Neuronal stem cell (in vitro differentiated cells): ENCODE data around the gene IDE.

Experiments used
- DNase-seq: peaks from one replicate; pipeline ENCODE4 v3.0.0-alpha.2; 2013; ENCODE audit warnings: low spot score
- H2AFZ ChIP-seq: one replicate; pipeline ENCODE4 v1.6.1; 2013; ENCODE audit warnings: mild to moderate bottlenecking, low read length, inconsistent platforms
- H2AK5ac ChIP-seq: 2 replicates; pipeline ENCODE4 v1.6.1; 2013; ENCODE audit warnings: low read depth, mild to moderate bottlenecking, inconsistent platforms, low read length, moderate library complexity, mixed read lengths
- H2BK120ac ChIP-seq: 2 replicates; pipeline ENCODE4 v1.6.1; 2013; ENCODE audit warnings: low read depth, mild to moderate bottlenecking, inconsistent platforms, low read length, moderate library complexity, mixed read lengths
- H2BK12ac ChIP-seq: one replicate; pipeline ENCODE4 v1.6.1; 2013; ENCODE audit warnings: low read length, inconsistent platforms
- H2BK15ac ChIP-seq: 2 replicates; pipeline ENCODE4 v1.6.1; 2013; ENCODE audit warnings: mild to moderate bottlenecking, low read length, inconsistent platforms, mixed read lengths
- H2BK5ac ChIP-seq: one replicate; pipeline ENCODE4 v1.6.1; 2013; ENCODE audit warnings: inconsistent platforms, mild to moderate bottlenecking, low read length, moderate library complexity
- H3K14ac ChIP-seq: one replicate; pipeline ENCODE4 v1.6.1; 2013; ENCODE audit warnings: low read length, inconsistent platforms
- H3K18ac ChIP-seq: 2 replicates; pipeline ENCODE4 v1.6.1; 2013; ENCODE audit warnings: low read length, inconsistent platforms
- H3K23ac ChIP-seq: 2 replicates; pipeline ENCODE4 v1.6.1; 2013; ENCODE audit warnings: low read depth, mild to moderate bottlenecking, mixed read lengths, low read length, inconsistent platforms; ENCODE audit not compliant: poor library complexity
- H3K27ac ChIP-seq: replicated peaks from 3 replicates; pipeline ENCODE4 v1.5.1; 2013; ENCODE audit warnings: low read length, inconsistent platforms
- H3K27me3 ChIP-seq, 3 experiments: 2 replicates each; pipeline ENCODE4 v1.6.1; 2013; ENCODE audit warnings: low read length in 3 of 3, mild to moderate bottlenecking in 2 of 3, inconsistent platforms in 1 of 3, low read depth in 1 of 3, mixed read lengths in 1 of 3, moderate library complexity in 1 of 3; ENCODE audit not compliant: control insufficient read depth in 3 of 3, insufficient read depth in 3 of 3
- H3K36me3 ChIP-seq, 2 donors: replicated peaks in 1 of 2; 2 replicates each; pipeline ENCODE4 v1.6.1; 2013; ENCODE audit warnings: low read length in 2 of 2; ENCODE audit not compliant: control insufficient read depth in 2 of 2, insufficient read depth in 2 of 2
- H3K4ac ChIP-seq: 2 replicates; pipeline ENCODE4 v1.6.1; 2013; ENCODE audit warnings: inconsistent platforms, mild to moderate bottlenecking, low read length, moderate library complexity
- H3K4me1 ChIP-seq, 2 donors: 1 replicate in 1 of 2; 2 replicates in 1 of 2; pipeline ENCODE4 v1.6.1; 2013; ENCODE audit warnings: low read length in 2 of 2, low read depth in 1 of 2; ENCODE audit not compliant: control insufficient read depth in 2 of 2, insufficient read depth in 1 of 2
- H3K4me2 ChIP-seq: one replicate; pipeline ENCODE4 v1.6.1; 2013; ENCODE audit warnings: mild to moderate bottlenecking, low read length, inconsistent platforms; ENCODE audit not compliant: insufficient read depth, poor library complexity, severe bottlenecking
- H3K4me3 ChIP-seq, 2 donors: 2 replicates each; pipeline ENCODE4 v1.5.1; 2013; ENCODE audit warnings: low read length in 2 of 2, mild to moderate bottlenecking in 2 of 2, inconsistent platforms in 1 of 2, moderate library complexity in 1 of 2
- H3K79me1 ChIP-seq: one replicate; pipeline ENCODE4 v1.6.1; 2013; ENCODE audit warnings: low read depth, mild to moderate bottlenecking, inconsistent platforms, low read length, moderate library complexity
- H3K9ac ChIP-seq: one replicate; pipeline ENCODE4 v1.6.1; 2013; ENCODE audit warnings: mild to moderate bottlenecking, low read depth, low read length, inconsistent platforms; ENCODE audit not compliant: poor library complexity
- H3K9me3 ChIP-seq, 2 donors: replicated peaks in 1 of 2; 2 replicates each; pipeline versions ENCODE3 to v1.6.1; 2013; ENCODE audit warnings: low read length in 2 of 2, mild to moderate bottlenecking in 2 of 2, inconsistent platforms in 1 of 2, low read depth in 1 of 2, mixed read lengths in 1 of 2, moderate library complexity in 1 of 2; ENCODE audit not compliant: control insufficient read depth in 2 of 2, insufficient read depth in 1 of 2
- H4K8ac ChIP-seq: one replicate; pipeline ENCODE4 v1.6.1; 2013; ENCODE audit warnings: low read depth, mild to moderate bottlenecking, inconsistent platforms, low read length, moderate library complexity
- H4K91ac ChIP-seq: one replicate; pipeline ENCODE4 v1.6.1; 2013; ENCODE audit warnings: low read length, low read depth, mild to moderate bottlenecking, inconsistent platforms; ENCODE audit not compliant: poor library complexity
- whole genome bisulfite sequencing, 2 donors: extraction: QIAGEN DNeasy Blood & Tissue Kit; methylation state at CpG; one replicate each; pipeline ENCODE4 v1.1.7; 2013; ENCODE audit warnings: missing lambda C conversion rate in 2 of 2, mixed read lengths in 1 of 2; ENCODE audit not compliant: insufficient read length in 2 of 2, insufficient replicate concordance in 1 of 2; ENCODE audit errors: extremely low coverage in 2 of 2; 5-methylcytosine and 5-hydroxymethylcytosine counted together

The IDE gene

DNA sequence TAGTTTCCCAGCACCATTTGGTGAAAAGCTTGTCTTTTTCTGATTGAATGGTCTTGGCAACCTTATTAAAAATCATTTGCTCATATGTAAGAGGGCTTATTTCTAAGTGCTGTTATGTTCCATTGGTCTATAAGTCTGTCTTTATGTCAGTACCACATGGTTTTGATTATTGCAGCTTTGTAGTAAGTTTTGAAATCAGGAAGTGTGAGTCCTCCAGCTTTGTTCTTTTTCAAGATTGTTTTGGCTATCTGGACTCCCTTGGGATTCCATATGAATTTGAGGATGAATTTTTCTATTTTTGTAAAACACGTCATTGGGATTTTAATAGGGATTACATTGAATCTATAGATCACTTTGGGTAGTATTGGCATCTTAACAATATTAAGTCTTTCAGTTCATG lies 24.4 kb upstream of the IDE start:
- Histone ChIP-seq H3K4me2 (no peak overlapping the region), H3K27ac (no peak overlapping the region), H3K4ac (no peak overlapping the region), H3K9me3 (peaks cover 0 to 44% of the 10 kb centered on the region in 2 donors), H2BK12ac (no peak overlapping the region), H3K4me1 (peaks cover 0 to 3% of the 10 kb centered on the region in 2 donors), H4K8ac (no peak overlapping the region), H2BK15ac (no peak overlapping the region), H4K91ac (no peak overlapping the region), H2AFZ (no peak overlapping the region), H2AK5ac (no peak overlapping the region), H3K18ac (no peak overlapping the region), H2BK120ac (no peak overlapping the region), H3K9ac (no peak overlapping the region), H2BK5ac (no peak overlapping the region), H3K23ac (no peak overlapping the region), H3K14ac (no peak overlapping the region), H3K4me3 (no peak overlapping the region), H3K27me3 (no peaks in the 10 kb centered on the region), H3K36me3 (peaks cover 0 to 30% of the 10 kb centered on the region in 2 donors), H3K79me1 (no peaks in the 10 kb centered on the region)
- WGBS, 2 donors, result no CpG with 5 or more reads among the region's 1 CpG
- DNase-seq, result no peak

DNA sequence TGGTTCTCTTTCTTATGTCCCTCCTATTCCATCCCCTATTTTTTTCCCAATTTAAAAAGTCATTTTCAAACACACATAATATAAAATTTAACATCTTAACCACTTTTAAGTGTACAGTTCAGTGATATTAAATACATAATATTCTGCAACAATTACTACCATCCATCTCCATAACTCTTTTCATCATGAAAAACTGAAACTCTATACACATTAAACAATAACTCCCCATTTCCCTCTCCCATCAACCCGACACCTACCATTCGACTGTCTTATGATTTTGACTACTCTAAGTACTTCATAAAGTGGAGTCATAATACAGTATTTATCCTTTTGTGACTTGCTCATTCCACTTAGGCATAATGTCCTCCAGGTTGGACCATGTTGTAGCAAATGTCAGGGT lies 21.6 kb upstream of the IDE start:
- H2BK5ac ChIP-seq, result no peak overlapping the region
- DNase-seq, result no peak
- no peak overlapping the region for H4K8ac ChIP-seq
- H3K4ac ChIP-seq, result no peak overlapping the region
- H3K23ac ChIP-seq, result no peak overlapping the region
- H2BK15ac ChIP-seq, result no peak overlapping the region
- H3K4me2 ChIP-seq, result no peak overlapping the region
- H3K9ac ChIP-seq, result no peak overlapping the region
- H4K91ac ChIP-seq, result no peak overlapping the region
- no peak overlapping the region for H3K18ac ChIP-seq
- H2AFZ ChIP-seq, result no peak overlapping the region
- peaks cover 0 to 28% of the 10 kb centered on the region in 2 donors for H3K36me3 ChIP-seq
- H2BK12ac ChIP-seq, result no peak overlapping the region
- H3K4me1 ChIP-seq, result peaks cover 0 to 5% of the 10 kb centered on the region in 2 donors
- no peak overlapping the region for H2BK120ac ChIP-seq
- WGBS, 2 donors, result 100% methylated on average over 2 of the region's 2 CpGs
- H3K4me3 ChIP-seq, result no peak overlapping the region
- no peak overlapping the region for H2AK5ac ChIP-seq
- no peaks in the 10 kb centered on the region for H3K27me3 ChIP-seq
- H3K14ac ChIP-seq, result no peak overlapping the region
- H3K79me1 ChIP-seq, result no peaks in the 10 kb centered on the region
- H3K9me3 ChIP-seq, result peaks cover 0 to 25% of the 10 kb centered on the region in 2 donors
- no peak overlapping the region for H3K27ac ChIP-seq

DNA sequence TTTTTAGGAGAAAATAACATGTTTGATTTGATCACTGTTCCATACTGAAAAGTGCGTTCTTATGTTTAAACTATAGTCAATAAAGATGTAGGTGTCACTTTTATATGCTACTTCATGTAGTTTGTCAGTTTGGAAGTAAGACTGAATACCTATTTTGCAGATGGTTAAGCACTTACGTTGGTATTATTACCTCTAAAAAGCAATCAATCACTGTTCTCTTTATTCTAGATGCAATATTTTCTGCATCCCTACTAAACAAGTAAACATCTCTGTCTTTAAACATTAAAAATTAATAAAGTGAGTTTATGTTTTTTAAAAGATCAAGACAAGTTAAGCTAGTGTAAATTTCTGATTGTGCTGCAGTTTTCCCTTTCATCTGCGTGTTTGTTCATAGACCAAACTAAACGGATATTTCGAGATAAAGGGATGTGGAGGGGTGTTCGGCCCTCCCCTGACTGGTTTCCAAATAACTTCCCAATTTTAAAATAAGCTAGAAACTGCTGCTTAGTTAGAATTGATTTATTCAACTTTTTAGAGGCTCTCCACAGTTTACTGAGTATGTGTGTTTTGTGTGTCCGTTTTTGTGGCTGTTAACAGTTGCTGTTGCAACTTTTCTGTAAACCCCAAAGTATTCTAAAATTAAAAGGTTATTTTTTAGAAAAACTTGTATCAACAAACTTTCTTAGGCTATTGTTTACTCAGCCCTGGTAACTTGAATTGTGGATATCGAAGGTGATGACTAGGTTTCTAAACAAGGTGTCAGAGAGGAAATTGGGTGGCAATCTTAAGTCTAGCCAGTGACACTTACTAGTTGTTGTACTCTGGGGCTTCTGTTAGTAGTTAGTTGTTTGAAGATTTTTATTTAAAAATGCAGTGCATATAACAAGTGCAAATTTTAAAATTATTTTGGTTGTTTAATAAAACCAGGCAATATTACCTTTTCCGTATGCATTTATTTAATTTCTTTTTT lies 20.0 kb upstream of the IDE start:
- no peak overlapping the region for H3K4ac ChIP-seq

More for the DNA sequence above, 20.0 kb upstream of the IDE start:
- H3K27me3 ChIP-seq, result no peaks in the 10 kb centered on the region
- H3K9me3 ChIP-seq, result peaks cover 0 to 23% of the 10 kb centered on the region in 2 donors
- no peak overlapping the region for H3K23ac ChIP-seq
- peak overlapping the region; percentile 95 for H2AFZ ChIP-seq
- H3K18ac ChIP-seq, result no peak overlapping the region
- no peak overlapping the region for H2AK5ac ChIP-seq
- no peak overlapping the region for H3K14ac ChIP-seq
- H2BK120ac ChIP-seq, result no peak overlapping the region
- no peaks in the 10 kb centered on the region for H3K79me1 ChIP-seq
- H2BK15ac ChIP-seq, result no peak overlapping the region
- peak overlapping the region; percentile 94 for H3K27ac ChIP-seq
- H3K4me2 ChIP-seq, result peak overlapping the region; percentile 44
- peak overlapping the region; percentile 88 for H2BK5ac ChIP-seq
- peaks cover 0 to 22% of the 10 kb centered on the region in 2 donors for H3K36me3 ChIP-seq
- H3K4me1 ChIP-seq, result peaks cover 0 to 6% of the 10 kb centered on the region in 2 donors
- H2BK12ac ChIP-seq, result no peak overlapping the region
- peak overlapping the region; percentile 78 to 88 for H3K4me3 ChIP-seq
- no CpG with 5 or more reads among the region's 9 CpGs for WGBS, 2 donors
- no peak overlapping the region for H4K91ac ChIP-seq
- no peak for DNase-seq
- no peak overlapping the region for H3K9ac ChIP-seq
- no peak overlapping the region for H4K8ac ChIP-seq
